HepG2 (cell line): ENCODE results near the gene TMEM87A. TPM values are rescaled to one million over a fixed set of nuclear protein-coding genes. Genes with fewer than 3 reads are reported as not detected.

Experiments
- ATAC-seq: fragments of 200-7000 bp; cut with Tn5 transposase; 3 replicates; pipeline ENCODE4 v1.9.1; 2020; ENCODE audit warnings: mild to moderate bottlenecking, moderate library complexity
- BruUV-seq: library from RNA; stranded (reverse); fragments of 400-500 nt; replicated peaks from 2 replicates; lab custom pipeline; 2021; lab: Mats Ljungman, UMichigan
- CTCF ChIA-PET: fragments of 300-600 bp; formaldehyde crosslinking; extraction: SDS; loops from one replicate; lab custom pipeline; 2021; ENCODE audit warnings: low total read pairs, inconsistent platforms, low intra/inter-chr PET ratio; lab: Yijun Ruan, JAX
- POLR2A ChIA-PET: fragments of 350-600 bp; sonication (Branson Sonifier 250); formaldehyde crosslinking; loops from one replicate; lab custom pipeline; 2020; ENCODE audit warnings: antibody characterized with exemption, inconsistent platforms; lab: Yijun Ruan, JAX
- DNase-seq: peaks from one replicate; pipeline ENCODE4 v3.0.0-alpha.2; 2015; ENCODE audit warnings: low spot score
- FAIRE-seq: peaks from 3 replicates; lab custom pipeline; 2011; peaks lifted over from hg19 to GRCh38; lab: Jason Lieb, UNC
- H2AFZ ChIP-seq: one replicate; pipeline ENCODE4 v1.6.1; 2011; ENCODE audit warnings: low read length, inconsistent platforms
- H3K27ac ChIP-seq: fragments of 300-600 bp; 3 replicates; pipeline ENCODE4 v1.8.0; 2011; ENCODE audit warnings: mixed run types, mild to moderate bottlenecking, mixed read lengths, low read length, inconsistent platforms; ENCODE audit not compliant: insufficient read depth; ENCODE audit errors: extremely low read length
- H3K27me3 ChIP-seq, 2 experiments: fragments of 200-600 bp in 1 of 2; 2 replicates in 1 of 2; 3 replicates in 1 of 2; pipeline versions ENCODE4 v1.6.0 to v1.8.0; 2011; ENCODE audit warnings: low read length in 2 of 2, mild to moderate bottlenecking in 2 of 2, moderate library complexity in 2 of 2, inconsistent platforms in 1 of 2; ENCODE audit not compliant: insufficient read depth in 2 of 2, control insufficient read depth in 1 of 2
- H3K36me3 ChIP-seq, 2 experiments: fragments of 200-600 bp in 1 of 2; replicated peaks in 1 of 2; 2 replicates in 1 of 2; 3 replicates in 1 of 2; pipeline versions ENCODE4 v1.5.1 to v1.8.0; 2011; ENCODE audit warnings: low read length in 2 of 2, inconsistent platforms in 1 of 2; ENCODE audit not compliant: insufficient read depth in 2 of 2, control insufficient read depth in 1 of 2
- H3K4me1 ChIP-seq: 2 replicates; pipeline ENCODE4 v1.5.1; 2012; ENCODE audit warnings: low read length, inconsistent platforms; ENCODE audit not compliant: insufficient read depth
- H3K4me2 ChIP-seq: 2 replicates; pipeline ENCODE4 v1.6.0; 2011; ENCODE audit warnings: low read depth, low read length, inconsistent platforms
- H3K4me3 ChIP-seq, 3 experiments: fragments of 200-600 bp in 1 of 3; sonication (generic), shearing (Covaris generic) in 1 of 3; replicated peaks in 1 of 3; 2 replicates each; pipeline ENCODE4 v1.5.1; 2011 to 2016; ENCODE audit warnings: low read length in 3 of 3, inconsistent platforms in 2 of 3, low read depth in 2 of 3, mild to moderate bottlenecking in 2 of 3, control low read depth in 1 of 3, mixed read lengths in 1 of 3; ENCODE audit not compliant: insufficient read depth in 1 of 3
- H3K79me2 ChIP-seq: one replicate; pipeline ENCODE4 v1.6.1; 2011; ENCODE audit warnings: low read length, inconsistent platforms; ENCODE audit not compliant: insufficient read depth
- H3K9ac ChIP-seq: 2 replicates; pipeline ENCODE4 v1.6.0; 2011; ENCODE audit warnings: mild to moderate bottlenecking, low read depth, low read length, inconsistent platforms; ENCODE audit not compliant: insufficient read depth
- H3K9me3 ChIP-seq: 2 replicates; pipeline ENCODE4 v1.5.1; 2012; ENCODE audit warnings: mild to moderate bottlenecking, low read length
- H4K20me1 ChIP-seq: 2 replicates; pipeline ENCODE4 v1.6.0; 2011; ENCODE audit warnings: inconsistent platforms, mild to moderate bottlenecking, low read length, moderate library complexity; ENCODE audit not compliant: insufficient read depth
- ATM ChIP-seq: fragments of 450-650 bp; IDR thresholded peaks from 2 replicates; pipeline ENCODE4 v1.7.1; 2017; ENCODE audit warnings: mild to moderate bottlenecking, borderline replicate concordance
- GLI4 ChIP-seq: sonication (generic); formaldehyde crosslinking; IDR thresholded peaks from 2 replicates; pipeline ENCODE4 v1.5.1; 2020; ENCODE audit warnings: missing genetic modification reagents, mild to moderate bottlenecking, moderate library complexity, borderline replicate concordance
- KIAA2018 ChIP-seq: sonication (generic); formaldehyde crosslinking; IDR thresholded peaks from 2 replicates; pipeline ENCODE4 v1.5.0; 2020; ENCODE audit warnings: mild to moderate bottlenecking, missing genetic modification reagents, borderline replicate concordance
- MEIS1 ChIP-seq: sonication (generic); formaldehyde crosslinking; IDR thresholded peaks from 2 replicates; pipeline ENCODE4 v1.9.0; 2021; ENCODE audit warnings: mild to moderate bottlenecking, missing genetic modification reagents, moderate library complexity, borderline replicate concordance
- ZNF136 ChIP-seq: sonication (generic); formaldehyde crosslinking; IDR thresholded peaks from 2 replicates; pipeline ENCODE4 v1.8.1; 2022; ENCODE audit warnings: low read depth, mild to moderate bottlenecking, moderate library complexity, missing genetic modification reagents
- WGBS: methylation state at CpG from one replicate; pipeline ENCODE4 v1.1.6; 2017; ENCODE audit warnings: low lambda C conversion rate; 5-methylcytosine and 5-hydroxymethylcytosine counted together
- in situ Hi-C: cut with HindIII; loops from 2 replicates; pipeline ENCODE4 v1.10.0; 2017; ENCODE audit warnings: low pct_unique_long_range_greater_than_20kb; ENCODE audit not compliant: extremely low pct_ligation_motif_present
- intact Hi-C: fragments of 100-400 bp; cut with micrococcal nuclease; formaldehyde crosslinking; loops from one replicate; pipeline ENCODE4 v1.10.0; 2022; ENCODE audit not compliant: unreplicated experiment
- polyA plus RNA-seq, 8 experiments: library from polyadenylated mRNA; depleted of rRNA in 3 of 8; stranded (reverse) in 7 of 8; unstranded in 1 of 8; fragments of >200 nt; fragmentation: Illumina TruSeq in 4 of 8; extraction: Trizol in 4 of 8; gene quantifications; 2 replicates each; pipeline versions ENCODE4 v1.2.1 to v1.2.3, GENCODE V29; 2011 to 2016; ENCODE audit warnings: low read depth in 4 of 8, missing spikeins in 1 of 8, mixed read lengths in 1 of 8; ENCODE audit not compliant: insufficient read depth in 1 of 8
- total RNA-seq, 5 experiments: library from RNA; depleted of rRNA; stranded (reverse); fragments of >200 nt; fragmentation: Illumina TruSeq; extraction: Trizol; gene quantifications; 2 replicates each; pipeline ENCODE4 v1.2.3, GENCODE V29; 2016; ENCODE audit warnings: low read depth in 1 of 5
- TF ChIP-seq, protein P1 (sequence below): sonication (generic); formaldehyde crosslinking; IDR thresholded peaks from 2 replicates; pipeline ENCODE4 v1.9.0; 2021; ENCODE audit warnings: mild to moderate bottlenecking, missing genetic modification reagents

Gene TMEM87A
- total and polyA plus RNA-seq, 2 of the 13 experiments (the other 11 are each of a cell fraction or from before 2014, with no cell fraction given): 20.2 to 42.8 TPM

- WGBS: 94% methylated on average over 2 of the region's 3 CpGs
- POLR2A ChIA-PET: no interaction called here
- H3K79me2 ChIP-seq: peaks cover 17% of the 10 kb centered on the region
- no peaks in the 10 kb centered on the region for H3K9me3 ChIP-seq
- H4K20me1 ChIP-seq: no peaks in the 10 kb centered on the region
- no TSS peak for BruUV-seq
- H3K4me2 ChIP-seq: no peak overlapping the region
- DNase-seq (no peak), ATAC-seq (no peak), FAIRE-seq (no peak)
- peaks cover 23% of the 10 kb centered on the region for H3K4me1 ChIP-seq
- H2AFZ ChIP-seq: no peak overlapping the region
- in situ Hi-C loops (no loop called here), intact Hi-C loops (no loop called here)
- CTCF ChIA-PET: no interaction called here
- peaks cover 0 to 2% of the 10 kb centered on the region in 2 experiments; a peak in 2 of 5 replicates for H3K36me3 ChIP-seq
- H3K27ac ChIP-seq: no peak overlapping the region
- H3K27me3 ChIP-seq: no peaks in the 10 kb centered on the region; a peak in 1 of 5 replicates
- no peak overlapping the region for H3K4me3 ChIP-seq
- no peak overlapping the region for H3K9ac ChIP-seq
- no peak for TF ChIP-seq MEIS1 (CRISPR knock-in tag)
- TF ChIP-seq KIAA2018 (CRISPR knock-in tag): no peak
- no peak for TF ChIP-seq GLI4 (CRISPR knock-in tag)
- no peak for TF ChIP-seq ATM
- no peak for TF ChIP-seq ZNF136
- TF ChIP-seq, protein P1, sequence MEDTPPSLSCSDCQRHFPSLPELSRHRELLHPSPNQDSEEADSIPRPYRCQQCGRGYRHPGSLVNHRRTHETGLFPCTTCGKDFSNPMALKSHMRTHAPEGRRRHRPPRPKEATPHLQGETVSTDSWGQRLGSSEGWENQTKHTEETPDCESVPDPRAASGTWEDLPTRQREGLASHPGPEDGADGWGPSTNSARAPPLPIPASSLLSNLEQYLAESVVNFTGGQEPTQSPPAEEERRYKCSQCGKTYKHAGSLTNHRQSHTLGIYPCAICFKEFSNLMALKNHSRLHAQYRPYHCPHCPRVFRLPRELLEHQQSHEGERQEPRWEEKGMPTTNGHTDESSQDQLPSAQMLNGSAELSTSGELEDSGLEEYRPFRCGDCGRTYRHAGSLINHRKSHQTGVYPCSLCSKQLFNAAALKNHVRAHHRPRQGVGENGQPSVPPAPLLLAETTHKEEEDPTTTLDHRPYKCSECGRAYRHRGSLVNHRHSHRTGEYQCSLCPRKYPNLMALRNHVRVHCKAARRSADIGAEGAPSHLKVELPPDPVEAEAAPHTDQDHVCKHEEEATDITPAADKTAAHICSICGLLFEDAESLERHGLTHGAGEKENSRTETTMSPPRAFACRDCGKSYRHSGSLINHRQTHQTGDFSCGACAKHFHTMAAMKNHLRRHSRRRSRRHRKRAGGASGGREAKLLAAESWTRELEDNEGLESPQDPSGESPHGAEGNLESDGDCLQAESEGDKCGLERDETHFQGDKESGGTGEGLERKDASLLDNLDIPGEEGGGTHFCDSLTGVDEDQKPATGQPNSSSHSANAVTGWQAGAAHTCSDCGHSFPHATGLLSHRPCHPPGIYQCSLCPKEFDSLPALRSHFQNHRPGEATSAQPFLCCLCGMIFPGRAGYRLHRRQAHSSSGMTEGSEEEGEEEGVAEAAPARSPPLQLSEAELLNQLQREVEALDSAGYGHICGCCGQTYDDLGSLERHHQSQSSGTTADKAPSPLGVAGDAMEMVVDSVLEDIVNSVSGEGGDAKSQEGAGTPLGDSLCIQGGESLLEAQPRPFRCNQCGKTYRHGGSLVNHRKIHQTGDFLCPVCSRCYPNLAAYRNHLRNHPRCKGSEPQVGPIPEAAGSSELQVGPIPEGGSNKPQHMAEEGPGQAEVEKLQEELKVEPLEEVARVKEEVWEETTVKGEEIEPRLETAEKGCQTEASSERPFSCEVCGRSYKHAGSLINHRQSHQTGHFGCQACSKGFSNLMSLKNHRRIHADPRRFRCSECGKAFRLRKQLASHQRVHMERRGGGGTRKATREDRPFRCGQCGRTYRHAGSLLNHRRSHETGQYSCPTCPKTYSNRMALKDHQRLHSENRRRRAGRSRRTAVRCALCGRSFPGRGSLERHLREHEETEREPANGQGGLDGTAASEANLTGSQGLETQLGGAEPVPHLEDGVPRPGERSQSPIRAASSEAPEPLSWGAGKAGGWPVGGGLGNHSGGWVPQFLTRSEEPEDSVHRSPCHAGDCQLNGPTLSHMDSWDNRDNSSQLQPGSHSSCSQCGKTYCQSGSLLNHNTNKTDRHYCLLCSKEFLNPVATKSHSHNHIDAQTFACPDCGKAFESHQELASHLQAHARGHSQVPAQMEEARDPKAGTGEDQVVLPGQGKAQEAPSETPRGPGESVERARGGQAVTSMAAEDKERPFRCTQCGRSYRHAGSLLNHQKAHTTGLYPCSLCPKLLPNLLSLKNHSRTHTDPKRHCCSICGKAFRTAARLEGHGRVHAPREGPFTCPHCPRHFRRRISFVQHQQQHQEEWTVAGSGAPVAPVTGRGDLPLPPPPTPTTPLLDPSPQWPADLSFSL (CRISPR knock-in tag): no peak
Observed at GRCh38 chr15:42203891-42204290, 69.3 kb downstream of the TMEM87A start.
